Neural progenitor cell (in vitro differentiated cells): ENCODE measurements around the gene SYNGR3. TPM values are rescaled to one million over a fixed set of nuclear protein-coding genes. Genes with fewer than 3 reads are reported as not detected.
A peak's percentile ranks its signal among the peaks of the same experiment; 100 is the strongest.

Experiments
- DNase-seq: peaks from one replicate; pipeline ENCODE4 v3.0.0-alpha.2; 2016; ENCODE audit warnings: low spot score
- H2AFZ ChIP-seq: fragments of 200-600 bp; sonication (generic); replicated peaks from 2 replicates; pipeline ENCODE4 v1.6.1; 2016; ENCODE audit warnings: antibody characterized with exemption
- H3F3A ChIP-seq: fragments of 200-600 bp; sonication (generic); 2 replicates; pipeline ENCODE4 v1.6.1; 2016; ENCODE audit warnings: antibody characterized with exemption, low read depth
- H3K27ac ChIP-seq: fragments of 200-600 bp; sonication (generic); 2 replicates; pipeline ENCODE4 v1.5.1; 2016; ENCODE audit warnings: mild to moderate bottlenecking
- H3K27me3 ChIP-seq: fragments of 200-600 bp; sonication (generic); 2 replicates; pipeline ENCODE4 v1.6.1; 2016; ENCODE audit warnings: mild to moderate bottlenecking, moderate library complexity
- H3K36me3 ChIP-seq: fragments of 200-600 bp; sonication (generic); 2 replicates; pipeline ENCODE4 v1.5.1; 2016
- H3K4me1 ChIP-seq: fragments of 200-600 bp; sonication (generic); 2 replicates; pipeline ENCODE4 v1.6.1; 2016; ENCODE audit warnings: mixed run types
- H3K4me2 ChIP-seq: fragments of 200-600 bp; sonication (generic); 2 replicates; pipeline ENCODE4 v1.6.1; 2016
- H3K4me3 ChIP-seq: fragments of 200-600 bp; sonication (generic); 2 replicates; pipeline ENCODE4 v1.5.1; 2016
- H3K79me2 ChIP-seq: fragments of 200-600 bp; sonication (generic); 2 replicates; pipeline ENCODE4 v1.6.1; 2016; ENCODE audit warnings: low read depth
- H3K9ac ChIP-seq: fragments of 200-600 bp; sonication (generic); 2 replicates; pipeline ENCODE4 v1.6.1; 2016
- H3K9me3 ChIP-seq: fragments of 200-600 bp; sonication (generic); 2 replicates; pipeline ENCODE4 v1.5.1; 2016; ENCODE audit warnings: low read depth
- H4K20me1 ChIP-seq: fragments of 200-600 bp; sonication (generic); 2 replicates; pipeline ENCODE4 v1.6.1; 2016; ENCODE audit warnings: low read depth
- H3K27ac Mint-ChIP-seq: 3 replicates; pipeline ENCODE4 v1.8.0; 2021; ENCODE audit warnings: mixed read lengths
- H3K27me3 Mint-ChIP-seq: 2 replicates; pipeline ENCODE4 v1.8.0; 2022; ENCODE audit warnings: low read depth, mild to moderate bottlenecking, inconsistent platforms, moderate library complexity, mixed read lengths; ENCODE audit not compliant: insufficient read depth
- H3K36me3 Mint-ChIP-seq: 3 replicates; pipeline ENCODE4 v1.8.0; 2021; ENCODE audit warnings: mixed read lengths
- H3K4me1 Mint-ChIP-seq: 3 replicates; pipeline ENCODE4 v1.8.0; 2021; ENCODE audit warnings: mixed read lengths
- H3K4me3 Mint-ChIP-seq: 3 replicates; pipeline ENCODE4 v1.8.0; 2021; ENCODE audit warnings: mild to moderate bottlenecking, moderate library complexity, mixed read lengths
- H3K9me3 Mint-ChIP-seq: 3 replicates; pipeline ENCODE4 v1.8.0; 2020; ENCODE audit warnings: mixed read lengths
- CTCF ChIP-seq: fragments of 200-600 bp; sonication (generic); IDR thresholded peaks from 2 replicates; pipeline ENCODE4 v1.5.1; 2017; ENCODE audit warnings: antibody characterized with exemption, mild to moderate bottlenecking
- EZH2 ChIP-seq: fragments of 200-600 bp; sonication (generic); IDR thresholded peaks from 2 replicates; pipeline ENCODE4 v1.6.1; 2017; ENCODE audit warnings: antibody characterized with exemption, mild to moderate bottlenecking, moderate library complexity
- EZH2phosphoT487 ChIP-seq: fragments of 200-600 bp; sonication (generic); IDR thresholded peaks from 2 replicates; pipeline ENCODE4 v1.6.1; 2017; ENCODE audit warnings: antibody characterized with exemption
- total RNA-seq: library from RNA; depleted of rRNA; stranded (reverse); fragments of >200 nt; gene quantifications from 2 replicates; pipeline ENCODE4 v1.2.3, GENCODE V29; 2015; ENCODE audit warnings: low replicate concordance

SYNGR3 gene
- total RNA-seq, 1 donor from 2014 or later = 4.4 TPM

GRCh38 chr16:1991588-1991947 is 1.8 kb downstream of the SYNGR3 start:
- peak overlapping the region; percentile 28 for H3K4me3 ChIP-seq
- peaks cover 10% of the 10 kb centered on the region for H3K4me1 ChIP-seq
- no peak overlapping the region for H3K9ac ChIP-seq
- no peak for DNase-seq
- H3K27me3 Mint-ChIP-seq = peaks cover 27% of the 10 kb centered on the region
- H3K9me3 ChIP-seq = no peaks in the 10 kb centered on the region
- no peak overlapping the region for H3K27ac ChIP-seq
- peaks cover 58% of the 10 kb centered on the region for H3K27me3 ChIP-seq
- peaks cover 12% of the 10 kb centered on the region for H3K4me1 Mint-ChIP-seq
- H3F3A ChIP-seq = peaks cover 58% of the 10 kb centered on the region
- no peak overlapping the region for H2AFZ ChIP-seq
- no peaks in the 10 kb centered on the region for H3K36me3 ChIP-seq
- peak overlapping the region; percentile 81 for H3K4me3 Mint-ChIP-seq
- peaks cover 10% of the 10 kb centered on the region for H3K36me3 Mint-ChIP-seq
- H3K27ac Mint-ChIP-seq = no peak overlapping the region
- no peaks in the 10 kb centered on the region for H3K79me2 ChIP-seq
- peaks cover 2% of the 10 kb centered on the region for H3K9me3 Mint-ChIP-seq
- H3K4me2 ChIP-seq = peak overlapping the region; percentile 84
- TF ChIP-seq CTCF (no peak), EZH2 (peak; percentile 44), EZH2phosphoT487 (peak; percentile 66)
- H4K20me1 ChIP-seq = peaks cover 24% of the 10 kb centered on the region

GRCh38 chr16:1991948-1992703 is 2.4 kb downstream of the SYNGR3 start:
- Histone ChIP-seq H2AFZ (no peak overlapping the region), H4K20me1 (peaks cover 24% of the 10 kb centered on the region), H3K9ac (no peak overlapping the region), H3K4me3 (peak overlapping the region; percentile 28), H3K4me1 (peaks cover 10% of the 10 kb centered on the region), H3F3A (peaks cover 58% of the 10 kb centered on the region), H3K79me2 (no peaks in the 10 kb centered on the region), H3K27me3 (peaks cover 58% of the 10 kb centered on the region), H3K9me3 (no peaks in the 10 kb centered on the region), H3K36me3 (no peaks in the 10 kb centered on the region), H3K4me2 (peak overlapping the region; percentile 84), H3K27ac (no peak overlapping the region)
- TF ChIP-seq EZH2 (no peak), CTCF (no peak), EZH2phosphoT487 (peak; percentile 19)
- peaks cover 11% of the 10 kb centered on the region for H3K4me1 Mint-ChIP-seq
- H3K36me3 Mint-ChIP-seq = peaks cover 5% of the 10 kb centered on the region
- H3K27ac Mint-ChIP-seq = no peak overlapping the region
- H3K4me3 Mint-ChIP-seq = peak overlapping the region; percentile 41
- peak; percentile 97 for DNase-seq
- peaks cover 2% of the 10 kb centered on the region for H3K9me3 Mint-ChIP-seq
- H3K27me3 Mint-ChIP-seq = peaks cover 27% of the 10 kb centered on the region

- H3K27me3 ChIP-seq = peaks cover 58% of the 10 kb centered on the region
- H3K27ac Mint-ChIP-seq = no peak overlapping the region
- no peaks in the 10 kb centered on the region for H3K36me3 ChIP-seq
- no peak overlapping the region for H2AFZ ChIP-seq
- H3K27me3 Mint-ChIP-seq = peaks cover 27% of the 10 kb centered on the region
- no peak overlapping the region for H3K27ac ChIP-seq
- peaks cover 58% of the 10 kb centered on the region for H3F3A ChIP-seq
- peaks cover 11% of the 10 kb centered on the region for H3K4me1 Mint-ChIP-seq
- peaks cover 10% of the 10 kb centered on the region for H3K4me1 ChIP-seq
- peak overlapping the region; percentile 24 for H3K4me2 ChIP-seq
- peaks cover 8% of the 10 kb centered on the region for H3K36me3 Mint-ChIP-seq
- DNase-seq = peak; percentile 51
- TF ChIP-seq EZH2 = no peak
- TF ChIP-seq CTCF = no peak
- no peak for TF ChIP-seq EZH2phosphoT487
- H3K4me3 ChIP-seq = no peak overlapping the region
- H3K9ac ChIP-seq = no peak overlapping the region
- no peaks in the 10 kb centered on the region for H3K9me3 ChIP-seq
- H4K20me1 ChIP-seq = peaks cover 24% of the 10 kb centered on the region
- no peaks in the 10 kb centered on the region for H3K79me2 ChIP-seq
- H3K4me3 Mint-ChIP-seq = no peak overlapping the region
- peaks cover 2% of the 10 kb centered on the region for H3K9me3 Mint-ChIP-seq
Observed at GRCh38 chr16:1992704-1993317, 3.0 kb downstream of the SYNGR3 start.
